H9 (cell line): ENCODE measurements around the gene IZUMO4. TPM values are rescaled to one million over a fixed set of nuclear protein-coding genes. Genes with fewer than 3 reads are reported as not detected.

Experiments
- DNase-seq: peaks from one replicate; pipeline ENCODE4 v3.0.0-alpha.2; 2017
- H2AFZ ChIP-seq: one replicate; pipeline ENCODE4 v1.6.1; 2013; ENCODE audit warnings: mild to moderate bottlenecking, low read length, control low read depth, moderate library complexity
- H2AK5ac ChIP-seq: 2 replicates; pipeline ENCODE4 v1.6.1; 2013; ENCODE audit warnings: low read length, control low read depth, mixed read lengths; ENCODE audit not compliant: insufficient read length
- H2BK120ac ChIP-seq: one replicate; pipeline ENCODE4 v1.6.1; 2013; ENCODE audit warnings: low read depth, mild to moderate bottlenecking, low read length, control low read depth, inconsistent platforms; ENCODE audit not compliant: poor library complexity, severe bottlenecking
- H2BK12ac ChIP-seq: 2 replicates; pipeline ENCODE4 v1.6.1; 2013; ENCODE audit warnings: low read length, control low read depth, mixed read lengths, low read depth; ENCODE audit not compliant: insufficient read length
- H2BK15ac ChIP-seq: 2 replicates; pipeline ENCODE4 v1.6.1; 2013; ENCODE audit warnings: low read depth, low read length, control low read depth
- H2BK20ac ChIP-seq: one replicate; pipeline ENCODE4 v1.6.1; 2013; ENCODE audit warnings: low read depth, mild to moderate bottlenecking, low read length, control low read depth, inconsistent platforms; ENCODE audit not compliant: poor library complexity, severe bottlenecking
- H2BK5ac ChIP-seq: 2 replicates; pipeline ENCODE4 v1.6.1; 2013; ENCODE audit warnings: low read length, control low read depth, mixed read lengths; ENCODE audit not compliant: insufficient read length
- H3K14ac ChIP-seq: 2 replicates; pipeline ENCODE4 v1.6.1; 2013; ENCODE audit warnings: low read length, control low read depth; ENCODE audit not compliant: insufficient read depth
- H3K18ac ChIP-seq: 2 replicates; pipeline ENCODE4 v1.6.1; 2013; ENCODE audit warnings: low read depth, mild to moderate bottlenecking, mixed read lengths, low read length, control low read depth; ENCODE audit not compliant: insufficient read length
- H3K23ac ChIP-seq: 2 replicates; pipeline ENCODE4 v1.6.1; 2013; ENCODE audit warnings: low read length, control low read depth, mixed read lengths, low read depth; ENCODE audit not compliant: insufficient read length
- H3K23me2 ChIP-seq: 2 replicates; pipeline ENCODE4 v1.6.1; 2013; ENCODE audit warnings: low read depth, mild to moderate bottlenecking, mixed read lengths, low read length, control low read depth; ENCODE audit not compliant: insufficient read length, poor library complexity, severe bottlenecking
- H3K27ac ChIP-seq: 2 replicates; pipeline ENCODE4 v1.5.1; 2013; ENCODE audit warnings: low read length, control low read depth, mixed read lengths, low read depth; ENCODE audit not compliant: insufficient read length
- H3K27me3 ChIP-seq: 2 replicates; pipeline ENCODE4 v1.6.1; 2013; ENCODE audit warnings: low read length, control low read depth, inconsistent platforms; ENCODE audit not compliant: insufficient read depth
- H3K4ac ChIP-seq: 2 replicates; pipeline ENCODE4 v1.6.1; 2013; ENCODE audit warnings: low read depth, mild to moderate bottlenecking, control low read depth, inconsistent platforms, low read length, moderate library complexity
- H3K4me1 ChIP-seq: 2 replicates; pipeline ENCODE4 v1.6.1; 2013; ENCODE audit warnings: low read length, control low read depth, inconsistent platforms; ENCODE audit not compliant: insufficient read depth
- H3K4me2 ChIP-seq: 2 replicates; pipeline ENCODE4 v1.6.1; 2013; ENCODE audit warnings: low read length, control low read depth, mixed read lengths; ENCODE audit not compliant: insufficient read length, insufficient read depth
- H3K56ac ChIP-seq: 2 replicates; pipeline ENCODE4 v1.6.1; 2013; ENCODE audit warnings: low read depth, mild to moderate bottlenecking, mixed read lengths, low read length, control low read depth; ENCODE audit not compliant: insufficient read length
- H3K79me1 ChIP-seq: 2 replicates; pipeline ENCODE4 v1.6.1; 2013; ENCODE audit warnings: low read depth, mild to moderate bottlenecking, moderate library complexity, low read length, control low read depth, inconsistent platforms; ENCODE audit not compliant: insufficient read depth, poor library complexity, severe bottlenecking
- H3K79me2 ChIP-seq: 2 replicates; pipeline ENCODE4 v1.6.1; 2013; ENCODE audit warnings: low read length, control low read depth, inconsistent platforms; ENCODE audit not compliant: insufficient read depth
- H3K9ac ChIP-seq: 2 replicates; pipeline ENCODE4 v1.6.1; 2013; ENCODE audit warnings: low read length, control low read depth, mixed read lengths; ENCODE audit not compliant: insufficient read length; ENCODE audit errors: extremely low read depth
- H3K9me3 ChIP-seq: one replicate; pipeline ENCODE4 v1.6.1; 2013; ENCODE audit warnings: low read depth, low read length, inconsistent platforms; ENCODE audit not compliant: control insufficient read depth
- H3T11ph ChIP-seq: one replicate; pipeline ENCODE4 v1.6.1; 2013; ENCODE audit warnings: mild to moderate bottlenecking, low read length, control low read depth, inconsistent platforms
- H4K20me1 ChIP-seq: one replicate; pipeline ENCODE4 v1.6.1; 2013; ENCODE audit not compliant: control insufficient read depth, insufficient read length, insufficient read depth
- H4K5ac ChIP-seq: 2 replicates; pipeline ENCODE4 v1.6.1; 2013; ENCODE audit warnings: low read depth, mild to moderate bottlenecking, mixed read lengths, low read length, control low read depth; ENCODE audit not compliant: insufficient read length
- H4K8ac ChIP-seq: replicated peaks from 2 replicates; pipeline ENCODE4 v1.6.1; 2013; ENCODE audit warnings: low read length, control low read depth, mixed read lengths, low read depth; ENCODE audit not compliant: insufficient read length
- H4K91ac ChIP-seq: 2 replicates; pipeline ENCODE4 v1.6.1; 2013; ENCODE audit warnings: low read depth, mild to moderate bottlenecking, moderate library complexity, mixed read lengths, low read length, control low read depth; ENCODE audit not compliant: insufficient read length
- H3K27ac Mint-ChIP-seq, 3 experiments: 2 replicates in 2 of 3; 3 replicates in 1 of 3; pipeline ENCODE4 v1.8.0; 2020 to 2021; ENCODE audit warnings: mixed read lengths in 3 of 3, mild to moderate bottlenecking in 1 of 3, moderate library complexity in 1 of 3
- H3K27me3 Mint-ChIP-seq: 2 replicates; pipeline ENCODE4 v1.8.0; 2021; ENCODE audit warnings: low read depth, mild to moderate bottlenecking, moderate library complexity, mixed read lengths
- H3K36me3 Mint-ChIP-seq, 3 experiments: 2 replicates in 2 of 3; 3 replicates in 1 of 3; pipeline ENCODE4 v1.8.0; 2020 to 2021; ENCODE audit warnings: low read depth in 3 of 3, mixed read lengths in 3 of 3; ENCODE audit not compliant: insufficient read depth in 1 of 3
- H3K4me1 Mint-ChIP-seq, 2 experiments: 2 replicates each; pipeline ENCODE4 v1.8.0; 2020; ENCODE audit warnings: mixed read lengths in 2 of 2
- H3K4me3 Mint-ChIP-seq, 2 experiments: 2 replicates in 1 of 2; 3 replicates in 1 of 2; pipeline ENCODE4 v1.8.0; 2020 to 2021; ENCODE audit warnings: mild to moderate bottlenecking in 2 of 2, mixed read lengths in 2 of 2, moderate library complexity in 1 of 2
- H3K9me3 Mint-ChIP-seq, 2 experiments: 2 replicates in 1 of 2; 3 replicates in 1 of 2; pipeline ENCODE4 v1.8.0; 2020; ENCODE audit warnings: mild to moderate bottlenecking in 2 of 2, mixed read lengths in 2 of 2, moderate library complexity in 1 of 2
- WGBS: extraction: QIAGEN DNeasy Blood & Tissue Kit; methylation state at CpG from one replicate; pipeline ENCODE4 v1.1.7; 2013; ENCODE audit warnings: missing lambda C conversion rate, low lambda C conversion rate, mixed read lengths; ENCODE audit not compliant: insufficient read length; ENCODE audit errors: extremely low coverage; 5-methylcytosine and 5-hydroxymethylcytosine counted together
- total RNA-seq: library from RNA; stranded (reverse); gene quantifications from 2 replicates; pipeline ENCODE4 v1.2.1, GENCODE V29; 2021
- TF ChIP-seq, protein P1 (sequence below): fragments of 200-600 bp; sonication (generic); conservative IDR thresholded peaks from 3 replicates; pipeline ENCODE4 v1.8.0; 2021; ENCODE audit warnings: antibody characterized with exemption, mild to moderate bottlenecking

Gene IZUMO4
- total RNA-seq, 1 experiment from 2014 or later, result 2.1 TPM

DNA sequence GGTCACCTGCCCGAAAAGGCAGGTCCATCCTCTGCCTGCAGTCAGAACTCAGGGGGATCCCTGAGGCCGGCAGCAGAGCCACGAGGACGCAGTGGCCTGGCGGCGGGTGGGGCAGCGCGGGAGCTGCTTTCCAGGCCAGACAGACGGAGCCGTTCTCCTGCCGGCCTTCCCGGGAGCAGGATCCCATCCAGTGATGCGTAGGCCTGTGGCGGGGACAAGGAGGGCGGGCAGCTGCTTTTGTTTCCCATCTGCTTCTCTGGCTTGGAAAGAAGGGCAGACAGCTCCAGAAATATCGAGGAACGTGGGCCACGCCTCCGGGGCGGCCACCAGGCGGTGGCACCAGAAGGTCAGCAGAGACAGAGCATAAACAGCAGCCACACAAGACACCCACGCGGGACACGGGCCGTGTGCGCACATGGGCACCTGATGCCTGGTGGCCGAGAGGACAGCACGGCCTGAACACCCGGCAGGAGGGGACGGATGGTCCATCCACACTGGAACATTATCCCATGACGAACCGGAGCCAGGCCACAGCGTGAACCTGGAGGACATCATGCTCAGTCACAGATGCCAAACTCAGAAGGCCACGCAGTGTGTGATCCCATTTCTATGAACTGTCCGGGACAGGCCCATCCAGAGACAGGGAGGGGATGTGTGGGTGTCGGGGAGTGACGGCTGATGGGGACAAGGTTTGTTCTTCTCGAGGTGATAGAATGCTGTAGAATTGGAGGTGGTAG, 31.8 kb upstream of the IZUMO4 start:
- Histone ChIP-seq H3K18ac (no peak overlapping the region), H3K56ac (no peak overlapping the region), H2BK120ac (no peak overlapping the region), H3K14ac (no peak overlapping the region), H3K27me3 (no peaks in the 10 kb centered on the region), H2BK15ac (no peak overlapping the region), H3K9me3 (no peaks in the 10 kb centered on the region), H3K27ac (no peak overlapping the region), H3K79me1 (no peaks in the 10 kb centered on the region), H4K8ac (no peak overlapping the region), H2AFZ (no peak overlapping the region), H3T11ph (no peak overlapping the region), H4K91ac (no peak overlapping the region), H3K4me2 (no peak overlapping the region), H3K4ac (no peak overlapping the region), H2BK5ac (no peak overlapping the region), H2BK20ac (no peak overlapping the region), H3K23ac (no peak overlapping the region), H3K4me1 (no peaks in the 10 kb centered on the region), H3K9ac (no peak overlapping the region), H4K20me1 (no peaks in the 10 kb centered on the region), H2BK12ac (no peak overlapping the region), H2AK5ac (no peak overlapping the region), H4K5ac (no peak overlapping the region), H3K23me2 (peaks cover 10% of the 10 kb centered on the region), H3K79me2 (no peaks in the 10 kb centered on the region)
- Mint-ChIP-seq H3K4me3 (no peak overlapping the region; a peak in 1 of 5 replicates), H3K4me1 (peaks cover 18 to 19% of the 10 kb centered on the region in 2 experiments), H3K27me3 (no peaks in the 10 kb centered on the region), H3K36me3 (no peaks in the 10 kb centered on the region), H3K27ac (peak overlapping the region in 1 of 3 experiments; percentile 63; a peak in 1 of 7 replicates), H3K9me3 (no peaks in the 10 kb centered on the region; a peak in 1 of 5 replicates)
- TF ChIP-seq, protein P1, sequence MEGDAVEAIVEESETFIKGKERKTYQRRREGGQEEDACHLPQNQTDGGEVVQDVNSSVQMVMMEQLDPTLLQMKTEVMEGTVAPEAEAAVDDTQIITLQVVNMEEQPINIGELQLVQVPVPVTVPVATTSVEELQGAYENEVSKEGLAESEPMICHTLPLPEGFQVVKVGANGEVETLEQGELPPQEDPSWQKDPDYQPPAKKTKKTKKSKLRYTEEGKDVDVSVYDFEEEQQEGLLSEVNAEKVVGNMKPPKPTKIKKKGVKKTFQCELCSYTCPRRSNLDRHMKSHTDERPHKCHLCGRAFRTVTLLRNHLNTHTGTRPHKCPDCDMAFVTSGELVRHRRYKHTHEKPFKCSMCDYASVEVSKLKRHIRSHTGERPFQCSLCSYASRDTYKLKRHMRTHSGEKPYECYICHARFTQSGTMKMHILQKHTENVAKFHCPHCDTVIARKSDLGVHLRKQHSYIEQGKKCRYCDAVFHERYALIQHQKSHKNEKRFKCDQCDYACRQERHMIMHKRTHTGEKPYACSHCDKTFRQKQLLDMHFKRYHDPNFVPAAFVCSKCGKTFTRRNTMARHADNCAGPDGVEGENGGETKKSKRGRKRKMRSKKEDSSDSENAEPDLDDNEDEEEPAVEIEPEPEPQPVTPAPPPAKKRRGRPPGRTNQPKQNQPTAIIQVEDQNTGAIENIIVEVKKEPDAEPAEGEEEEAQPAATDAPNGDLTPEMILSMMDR, result no peak
- no CpG with 5 or more reads among the region's 38 CpGs for WGBS
- no peak for DNase-seq
